ENCODE data around the gene NFKBIA. TPM values are rescaled to one million over a fixed set of nuclear protein-coding genes. Genes with fewer than 3 reads are reported as not detected.
A peak's percentile ranks its signal among the peaks of the same experiment; 100 is the strongest.

Gene NFKBIA
- total and polyA plus RNA-seq, 2 of the 8 experiments (the other 6 are each of a cell fraction or from before 2014, with no cell fraction given): 25.9 to 49.7 TPM

DNA sequence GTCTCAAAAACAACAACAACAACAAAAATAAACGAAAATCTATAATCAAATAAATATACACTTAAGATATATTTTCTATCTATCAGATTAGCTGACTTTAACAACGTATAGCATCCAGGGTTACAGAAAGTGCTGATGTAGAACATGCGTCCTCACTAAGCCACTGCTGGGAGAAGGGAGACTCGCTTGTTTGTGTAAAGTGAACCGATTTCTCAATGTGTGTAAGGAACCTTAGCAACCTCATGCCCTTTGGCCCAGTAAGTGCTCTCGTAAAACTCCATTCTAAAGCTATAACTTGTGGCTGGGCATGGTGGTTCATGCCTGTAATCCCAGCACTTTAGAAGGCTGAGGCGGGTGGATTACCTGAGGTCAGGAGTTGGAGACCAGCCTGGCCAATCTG lies 23.8 kb downstream of the NFKBIA start:
- H3K23me2 ChIP-seq (ENCODE audit: low read depth, low read length): no peaks in the 10 kb centered on the region
- H3K4ac ChIP-seq (replicated peaks; ENCODE audit: insufficient read length, low read depth, low read length): no peak overlapping the region
- DNase-seq (ENCODE audit: low read depth in 1 of 2, low spot score in 2 of 2): no peak
- whole genome bisulfite sequencing, 2 experiments (ENCODE audit: extremely low coverage in 1 of 2, insufficient coverage in 1 of 2, insufficient read length in 1 of 2, insufficient replicate concordance in 2 of 2, low coverage in 1 of 2, low lambda C conversion rate in 2 of 2, missing lambda C conversion rate in 1 of 2): 84% methylated on average over 7 of the region's 7 CpGs; no CpG with 5 or more reads in 1 of the 2 experiments
- no peak overlapping the region for H4K91ac ChIP-seq (replicated peaks; ENCODE audit: insufficient read length, low read length)
- TF ChIP-seq HDAC2 (IDR thresholded peaks at IDR 0.05; ENCODE audit: borderline replicate concordance in 1 of 2, low read depth in 2 of 2, low read length in 2 of 2): no peak
- ChIA-PET POLR2A (ENCODE audit: partially characterized antibody) (interaction anchor here (1.5 kb wide), 1 partner anchor 23 kb away, joined by 7 read pairs; the partner anchor contains the start of gene NFKBIA), CTCF (ENCODE audit: partially characterized antibody) (interaction anchor here (1.3 to 1.7 kb wide), 2 partner anchors 12 to 24 kb away, joined by 4 to 5 read pairs; partner anchors contain the start of gene NFKBIA)
- no peaks in the 10 kb centered on the region for H3K27me3 ChIP-seq (replicated peaks in 1 of 4; ENCODE audit: control insufficient read depth in 3 of 4, extremely low read depth in 1 of 4, insufficient read depth in 3 of 4, low read length in 3 of 4)
- H3K14ac ChIP-seq (ENCODE audit: insufficient read length): no peak overlapping the region
- H3K4me2 ChIP-seq (ENCODE audit: insufficient read depth in 1 of 2, low read depth in 2 of 2, low read length in 2 of 2): no peak overlapping the region
- no peak overlapping the region for H3K23ac ChIP-seq (ENCODE audit: insufficient read length)
- H3K18ac ChIP-seq (ENCODE audit: extremely low read depth, low read length): no peak overlapping the region
- no peaks in the 10 kb centered on the region for H3K9me3 ChIP-seq (ENCODE audit: insufficient read depth in 2 of 2, low read depth in 1 of 2, low read length in 1 of 2)
- no peak for FAIRE-seq
- no peak overlapping the region for H4K8ac ChIP-seq (ENCODE audit: extremely low read depth, insufficient read depth, low read length)
- no peak overlapping the region for H2BK20ac ChIP-seq (ENCODE audit: low read length)
- H2BK15ac ChIP-seq (ENCODE audit: low read length): no peak overlapping the region
- no peak overlapping the region for H2BK5ac ChIP-seq (ENCODE audit: low read depth, low read length)
- 0 out of 2 replicates have a peak overlapping the region, but pooled peaks have one; percentile 40 for H2AFZ ChIP-seq (ENCODE audit: low read length)
- H3K4me3 ChIP-seq (ENCODE audit: extremely low read depth in 1 of 4, insufficient read depth in 2 of 4, low read depth in 3 of 4, low read length in 4 of 4): no peak overlapping the region
- H2AK5ac ChIP-seq (ENCODE audit: low read depth, low read length): no peak overlapping the region
- no peaks in the 10 kb centered on the region for H3K79me2 ChIP-seq (ENCODE audit: control insufficient read depth in 1 of 2, insufficient read depth in 2 of 2, low read length in 2 of 2)
- H4K5ac ChIP-seq (ENCODE audit: insufficient read length, low read depth, low read length): no peak overlapping the region
- H3K36me3 ChIP-seq (ENCODE audit: control insufficient read depth in 2 of 4, insufficient read depth in 4 of 4, low read length in 3 of 4): no peaks in the 10 kb centered on the region
- H3K79me1 ChIP-seq (ENCODE audit: low read depth, low read length): no peaks in the 10 kb centered on the region
- H3K4me1 ChIP-seq (replicated peaks in 1 of 4; ENCODE audit: control insufficient read depth in 3 of 4, insufficient read depth in 4 of 4, low read length in 3 of 4): peaks cover 0 to 7% (median 0%) of the 10 kb centered on the region in 4 experiments; a peak in 3 of 7 replicates
- no peaks in the 10 kb centered on the region for H4K20me1 ChIP-seq (replicated peaks in 1 of 2; ENCODE audit: control insufficient read depth in 1 of 2, insufficient read depth in 2 of 2, low read length in 2 of 2)
- H3K9ac ChIP-seq (replicated peaks in 1 of 4; ENCODE audit: extremely low read depth in 1 of 4, low read depth in 3 of 4, low read length in 3 of 4): no peak overlapping the region
- no peak overlapping the region for H2BK120ac ChIP-seq (replicated peaks; ENCODE audit: low read depth, low read length)
- no peak overlapping the region for H3K56ac ChIP-seq (replicated peaks; ENCODE audit: insufficient read length, low read depth, low read length)
- H3K27ac ChIP-seq (ENCODE audit: low read depth, low read length): no peak overlapping the region
- H2BK12ac ChIP-seq (ENCODE audit: low read depth, low read length): no peak overlapping the region

All from H1 (cell line).